ENCODE results near the gene API5.

API5 gene

GRCh38 chr11:43311791-43312607, at the start of gene API5:
API5 (plus strand) TSS chr11:43311996; CDS start chr11:43312128, 132 bp downstream.
- TF ChIP-seq CTCF (conservative IDR thresholded peaks at IDR 0.05; ENCODE audit: low read depth), result peak; percentile 76
- peak; percentile 80 for DNase-seq (ENCODE audit: low spot score)
- peak within 1 kb of the TSS; percentile 86 for H3K27ac ChIP-seq
- POLR2A ChIA-PET (ENCODE audit: low non-redundant PET), result interaction anchor here (0.5 kb wide), 1 partner anchor 9 kb away, joined by 3 read pairs; no protein-coding TSS in a partner anchor
- CTCF ChIA-PET, result interaction anchor here (0.5 to 1.6 kb wide), 10 partner anchors 9 to 1286 kb away, joined by 3 to 6 read pairs (median 4); partner anchors contain the start of gene TTC17

GRCh38 chr11:43267856-43268580, 43.8 kb upstream of the API5 start:
- POLR2A ChIA-PET (ENCODE audit: low non-redundant PET), result no interaction called here
- H3K27ac ChIP-seq, result no peak overlapping the region
- CTCF ChIA-PET, result no interaction called here
- DNase-seq (ENCODE audit: low spot score), result no peak
- no peak for TF ChIP-seq CTCF (conservative IDR thresholded peaks at IDR 0.05; ENCODE audit: low read depth)

- DNase-seq (ENCODE audit: low spot score), result no peak
Measured at GRCh38 chr11:43268786-43269185, 43.0 kb upstream of the API5 start.

GRCh38 chr11:43269254-43269918, 42.4 kb upstream of the API5 start:
- CTCF ChIA-PET, result interaction anchor here (0.7 kb wide), 1 partner anchor 783 kb away, joined by 4 read pairs; no protein-coding TSS in a partner anchor
- no peak for DNase-seq (ENCODE audit: low spot score)
- TF ChIP-seq CTCF (conservative IDR thresholded peaks at IDR 0.05; ENCODE audit: low read depth), result no peak
- POLR2A ChIA-PET (ENCODE audit: low non-redundant PET), result no interaction called here
- H3K27ac ChIP-seq, result no peak overlapping the region

More at GRCh38 chr11:43268786-43269185, 43.0 kb upstream of the API5 start:
- ChIA-PET CTCF (no interaction called here), POLR2A (ENCODE audit: low non-redundant PET) (no interaction called here)
- no peak for TF ChIP-seq CTCF (conservative IDR thresholded peaks at IDR 0.05; ENCODE audit: low read depth)
- H3K27ac ChIP-seq, result no peak overlapping the region

- H3K27ac ChIP-seq, result no peak overlapping the region
- CTCF ChIA-PET, result no interaction called here
- no peak for DNase-seq (ENCODE audit: low spot score)
- POLR2A ChIA-PET (ENCODE audit: low non-redundant PET), result no interaction called here
- no peak for TF ChIP-seq CTCF (conservative IDR thresholded peaks at IDR 0.05; ENCODE audit: low read depth)
Measured at GRCh38 chr11:43270468-43270867, 41.3 kb upstream of the API5 start.

Measured in RWPE1 (cell line).